ENCODE results near the gene SMG5.

DNA sequence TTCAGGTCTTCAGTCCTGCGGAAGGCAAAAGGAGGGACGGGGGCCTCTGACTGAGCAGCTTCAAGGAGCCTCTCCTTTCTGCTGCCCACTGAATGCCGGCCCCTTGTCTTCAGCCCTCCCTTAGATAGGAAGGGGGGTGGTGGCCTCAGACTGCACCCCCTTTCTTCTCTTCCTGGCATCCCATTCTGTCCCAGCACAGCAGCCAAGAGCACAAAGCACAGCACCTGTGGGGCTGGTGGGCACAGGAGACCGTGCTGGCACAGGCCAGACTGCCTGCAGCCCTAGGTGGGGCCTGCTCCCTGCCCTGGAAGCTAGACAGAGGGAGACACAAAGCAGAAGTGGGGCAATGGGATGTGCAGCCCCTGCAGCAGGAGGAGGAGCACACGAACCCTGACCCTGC lies 33.0 kb downstream of the SMG5 start:
- TF ChIP-seq POLR2A (IDR thresholded peaks at IDR 0.05; ENCODE audit: low read depth, low read length), result no peak; the same call in 1 of the 2 replicates
- no peak for TF ChIP-seq TAF1 (IDR thresholded peaks at IDR 0.05; ENCODE audit: low read depth, low read length)
- no peak for TF ChIP-seq POLR2AphosphoS5 (IDR thresholded peaks at IDR 0.05; ENCODE audit: low read depth, low read length)
- TF ChIP-seq POU2F2 (IDR thresholded peaks at IDR 0.05; ENCODE audit: low read depth, low read length), result no peak
- no peak for TF ChIP-seq SPI1 (IDR thresholded peaks at IDR 0.05; ENCODE audit: low read depth, low read length)
